ENCODE data around the gene YTHDC2.
A peak's percentile ranks its signal among the peaks of the same experiment; 100 is the strongest.

YTHDC2 gene

GRCh38 chr5:113513384-113514288, at the start of gene YTHDC2:
YTHDC2 (plus strand) TSS chr5:113513694; CDS start chr5:113513896, 202 bp downstream.
- peak; percentile 39 for DNase-seq (ENCODE audit: low read depth)

DNA sequence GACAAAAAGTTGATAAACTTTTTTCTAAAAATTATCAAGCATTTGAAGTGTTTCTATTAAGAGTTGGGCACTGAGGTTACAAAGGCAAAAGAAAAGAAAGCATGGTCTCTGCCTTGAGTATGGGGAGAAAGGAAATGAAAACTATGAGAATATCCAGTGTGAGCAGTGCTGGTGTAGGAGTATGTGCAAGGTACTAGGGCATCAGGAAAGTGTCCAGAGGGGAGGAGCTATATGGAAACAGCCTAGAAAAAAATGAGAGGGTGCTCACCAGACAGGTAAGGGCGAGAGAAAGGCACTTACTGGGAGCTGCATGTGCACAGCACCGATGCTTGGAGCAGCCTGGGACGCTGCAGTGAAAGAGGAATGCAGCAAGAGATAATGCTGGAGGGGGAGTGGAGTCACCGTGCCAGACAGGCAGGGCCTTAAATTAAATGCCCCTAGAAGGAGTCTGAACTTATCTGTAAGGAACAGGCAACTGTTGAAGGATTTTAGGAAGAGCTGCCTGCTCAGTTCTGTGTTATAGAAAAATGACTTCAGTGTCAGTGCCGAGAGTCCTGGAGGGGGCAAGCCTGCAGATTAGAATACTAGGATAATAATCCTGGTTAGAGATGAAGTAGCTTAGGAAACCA, 39.3 kb upstream of the YTHDC2 start:
- DNase-seq (ENCODE audit: low read depth) = no peak

GRCh38 chr5:113478691-113479090, 34.8 kb upstream of the YTHDC2 start:
- no peak for DNase-seq (ENCODE audit: low read depth)

- no peak for DNase-seq (ENCODE audit: low read depth)
Observed at GRCh38 chr5:113480243-113480642, 33.3 kb upstream of the YTHDC2 start.

- no peak for DNase-seq (ENCODE audit: low read depth)
Observed at GRCh38 chr5:113487416-113487780, 26.1 kb upstream of the YTHDC2 start.

GRCh38 chr5:113487781-113488644, 25.5 kb upstream of the YTHDC2 start, which contains the start of gene MCC:
MCC (minus strand) TSS chr5:113488453.
- DNase-seq (ENCODE audit: low read depth) = peak; percentile 56

DNA sequence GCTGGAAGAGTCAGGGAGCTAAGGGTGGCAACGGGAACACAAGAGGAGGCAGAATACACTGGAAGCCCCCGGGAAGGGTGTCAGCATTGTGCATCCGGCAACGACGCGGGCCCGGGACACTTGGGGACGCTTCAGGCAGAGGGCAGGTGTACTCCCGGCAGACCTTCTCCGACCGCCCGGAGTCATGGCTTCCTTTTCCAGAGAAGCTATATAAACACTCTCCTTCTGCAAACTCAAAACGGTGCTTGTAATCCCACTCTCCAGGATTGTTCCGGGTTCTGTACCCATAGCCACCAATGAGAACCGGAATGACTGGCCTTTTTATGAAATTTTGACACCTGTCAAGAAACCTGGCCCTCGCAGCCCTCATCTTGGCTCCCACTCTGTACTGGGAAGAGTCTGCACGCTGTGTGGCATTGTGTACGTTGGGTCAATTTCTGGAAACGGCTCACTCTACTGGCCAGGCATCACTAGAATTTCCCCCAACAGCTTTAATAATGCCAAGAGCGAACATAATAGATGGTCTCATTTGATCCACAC, 24.8 kb upstream of the YTHDC2 start:
- DNase-seq (ENCODE audit: low read depth) = no peak

- DNase-seq (ENCODE audit: low read depth) = peak; percentile 98
Observed at GRCh38 chr5:113489299-113489698, 24.2 kb upstream of the YTHDC2 start.

- no peak for DNase-seq (ENCODE audit: low read depth)
Observed at GRCh38 chr5:113490317-113490716, 23.2 kb upstream of the YTHDC2 start.

GRCh38 chr5:113491022-113491421, 22.5 kb upstream of the YTHDC2 start:
- DNase-seq (ENCODE audit: low read depth) = no peak

GRCh38 chr5:113493446-113493845, 20.0 kb upstream of the YTHDC2 start:
- DNase-seq (ENCODE audit: low read depth) = no peak

- DNase-seq (ENCODE audit: low read depth) = no peak
Observed at GRCh38 chr5:113495422-113495841, 18.1 kb upstream of the YTHDC2 start.

- no peak for DNase-seq (ENCODE audit: low read depth)
Observed at GRCh38 chr5:113502073-113502472, 11.4 kb upstream of the YTHDC2 start.

- DNase-seq (ENCODE audit: low read depth) = no peak
Observed at GRCh38 chr5:113503146-113503545, 10.3 kb upstream of the YTHDC2 start.

DNA sequence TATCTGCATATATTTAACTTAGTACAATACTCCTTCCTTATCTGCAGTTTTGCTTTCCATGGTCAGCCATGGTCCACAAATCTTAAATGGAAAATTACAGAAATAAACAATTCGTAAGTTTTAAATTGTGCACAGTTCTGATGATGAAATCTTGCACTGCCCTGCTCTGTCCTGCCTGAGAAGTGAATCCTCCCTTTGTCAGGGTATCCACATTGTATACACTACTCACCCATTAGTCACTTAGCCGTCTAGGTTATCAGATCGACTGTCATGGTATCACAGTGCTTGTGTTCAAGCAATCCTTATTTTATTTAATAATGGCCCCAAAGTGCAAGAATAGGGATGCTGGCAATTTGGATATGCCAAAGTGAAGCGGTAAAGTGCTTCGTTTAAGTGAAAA, 8.3 kb upstream of the YTHDC2 start:
- no peak for DNase-seq (ENCODE audit: low read depth)

DNA sequence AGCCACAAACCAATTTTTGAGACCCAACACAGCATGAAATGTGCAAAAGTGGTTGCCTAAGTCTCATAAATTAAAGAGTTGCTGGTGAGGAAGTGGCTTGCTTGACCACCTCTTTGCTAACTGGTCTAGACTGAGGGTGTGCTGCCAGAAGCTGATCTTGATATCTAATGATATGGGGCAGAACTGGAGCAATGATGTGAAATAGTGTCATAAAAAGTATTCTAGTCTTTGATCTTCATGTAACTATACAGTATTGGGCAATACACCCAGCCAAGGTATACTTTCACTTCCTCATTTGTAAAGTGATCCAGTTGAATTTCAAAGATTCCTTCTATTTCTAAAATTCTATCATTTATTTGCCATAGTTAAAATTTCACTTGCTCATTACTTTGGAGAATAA, 5.9 kb upstream of the YTHDC2 start:
- no peak for DNase-seq (ENCODE audit: low read depth)

DNA sequence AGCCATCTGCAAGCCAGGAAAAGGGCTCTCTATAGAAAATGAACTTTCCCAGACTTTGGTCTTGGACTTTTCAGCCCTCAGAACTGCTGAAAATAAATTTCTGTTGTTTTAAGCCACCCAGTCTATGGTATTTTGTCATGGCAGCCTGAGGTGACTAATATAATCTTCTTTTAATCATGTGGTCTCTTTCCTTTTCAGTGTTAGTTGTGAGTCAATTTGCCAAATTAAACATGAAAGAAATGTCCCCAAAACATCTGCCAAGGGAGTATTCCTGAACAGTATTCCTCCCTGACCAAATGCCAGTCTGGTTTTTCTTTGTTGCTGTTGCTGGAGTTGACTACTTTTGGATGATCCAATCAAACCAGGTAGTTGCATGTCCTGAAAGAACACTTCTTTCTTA, 4.7 kb upstream of the YTHDC2 start:
- DNase-seq (ENCODE audit: low read depth) = no peak

- DNase-seq (ENCODE audit: low read depth) = no peak
Observed at GRCh38 chr5:113510836-113511451, 2.5 kb upstream of the YTHDC2 start.

DNA sequence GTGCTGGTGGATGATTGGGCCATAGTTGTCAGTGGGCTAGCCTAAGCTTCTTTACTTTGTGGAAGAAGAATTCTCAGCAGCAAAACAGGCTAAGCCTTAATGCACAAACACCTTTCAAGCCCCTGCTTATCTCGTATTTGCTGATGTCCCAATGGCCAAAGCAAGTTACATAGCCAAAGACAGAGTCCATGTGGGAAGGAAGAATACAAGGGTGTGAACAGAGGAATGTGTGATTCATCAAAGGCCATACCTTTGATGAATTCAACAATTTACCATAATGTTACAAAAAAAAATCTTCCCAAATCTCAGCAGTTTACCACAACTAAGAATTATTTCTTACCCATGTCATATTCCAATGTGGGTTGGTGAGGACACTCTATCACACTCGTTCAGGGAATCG, 1.2 kb upstream of the YTHDC2 start:
- DNase-seq (ENCODE audit: low read depth) = no peak

GRCh38 chr5:113514289-113514635, 768 bp downstream of the YTHDC2 start:
- no peak for DNase-seq (ENCODE audit: low read depth)

- no peak for DNase-seq (ENCODE audit: low read depth)
Observed at GRCh38 chr5:113518884-113519283, 5.4 kb downstream of the YTHDC2 start.

DNA sequence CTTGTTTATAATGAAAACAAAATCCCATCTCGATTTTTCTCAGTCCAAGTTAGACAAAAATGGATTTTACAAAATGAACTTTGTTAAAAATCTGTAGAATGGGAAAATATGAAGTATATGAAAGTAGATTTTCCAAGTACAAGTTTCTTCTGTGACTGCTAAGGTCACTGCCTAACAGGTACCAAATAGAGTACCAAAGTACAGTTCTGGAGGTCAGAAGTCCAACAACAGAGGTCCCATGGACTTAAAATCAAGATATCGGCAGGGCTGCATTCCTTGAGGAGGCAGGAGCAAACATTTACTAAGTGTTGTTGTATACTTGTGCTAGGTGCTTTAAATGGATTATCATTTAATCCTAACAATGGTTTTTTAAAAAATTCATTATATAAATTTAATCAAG, 5.9 kb downstream of the YTHDC2 start:
- no peak for DNase-seq (ENCODE audit: low read depth)

Data from GM04503 (cell line).